Measurements from ENCODE around the gene TXNRD2. TPM values are rescaled to one million over a fixed set of nuclear protein-coding genes. Genes with fewer than 3 reads are reported as not detected.

Gene TXNRD2
- total RNA-seq, 2 donors from 2014 or later, result 7.3 to 13.6 TPM

- no peak for DNase-seq
- no peak overlapping the region for H3K4me3 Mint-ChIP-seq
- H3K27ac Mint-ChIP-seq, result no peak overlapping the region
These were observed 21.8 kb downstream of the TXNRD2 start for GRCh38 chr22:19919701-19920363.

GRCh38 chr22:19918332-19919106 is 23.1 kb downstream of the TXNRD2 start:
- no peak for TF ChIP-seq CTCF (conservative IDR thresholded peaks at IDR 0.05)
- Mint-ChIP-seq H3K9me3 (no peaks in the 10 kb centered on the region), H3K4me1 (no peaks in the 10 kb centered on the region), H3K27ac (no peak overlapping the region), H3K27me3 (ENCODE audit: insufficient read depth) (no peaks in the 10 kb centered on the region), H3K36me3 (ENCODE audit: low read depth) (peaks cover 11% of the 10 kb centered on the region), H3K4me3 (no peak overlapping the region)
- no peak overlapping the region for H3K4me3 ChIP-seq (ENCODE audit: low read length)
- no peak for DNase-seq
- H3K9me3 ChIP-seq (ENCODE audit: control insufficient read depth, low read length), result peaks cover 4% of the 10 kb centered on the region
- H3K9ac ChIP-seq (ENCODE audit: extremely low read depth, low read length, poor library complexity, severe bottlenecking), result no peak overlapping the region
- peaks cover 11% of the 10 kb centered on the region for H3K36me3 ChIP-seq (ENCODE audit: control insufficient read depth, insufficient read depth, low read length)
- no peak overlapping the region for H3K27ac ChIP-seq (ENCODE audit: low read depth, low read length)
- no peaks in the 10 kb centered on the region for H3K27me3 ChIP-seq (ENCODE audit: control insufficient read depth, insufficient read depth, low read length, poor library complexity, severe bottlenecking)
- no peaks in the 10 kb centered on the region for H3K4me1 ChIP-seq (ENCODE audit: control insufficient read depth, insufficient read depth, low read length)
- 87 to 93% methylated on average over 16 to 23 of the region's 23 CpGs for WGBS, 2 experiments (ENCODE audit: insufficient coverage in 1 of 2, insufficient read length in 1 of 2)

More at GRCh38 chr22:19919701-19920363, 21.8 kb downstream of the TXNRD2 start:
- TF ChIP-seq CTCF (conservative IDR thresholded peaks at IDR 0.05), result no peak
- H3K27me3 Mint-ChIP-seq (ENCODE audit: insufficient read depth), result no peaks in the 10 kb centered on the region
- Histone ChIP-seq H3K4me1 (ENCODE audit: control insufficient read depth, insufficient read depth, low read length) (no peaks in the 10 kb centered on the region), H3K27ac (ENCODE audit: low read depth, low read length) (no peak overlapping the region), H3K9me3 (ENCODE audit: control insufficient read depth, low read length) (no peaks in the 10 kb centered on the region), H3K4me3 (ENCODE audit: low read length) (no peak overlapping the region), H3K27me3 (ENCODE audit: control insufficient read depth, insufficient read depth, low read length, poor library complexity, severe bottlenecking) (no peaks in the 10 kb centered on the region), H3K9ac (ENCODE audit: extremely low read depth, low read length, poor library complexity, severe bottlenecking) (no peak overlapping the region), H3K36me3 (ENCODE audit: control insufficient read depth, insufficient read depth, low read length) (no peaks in the 10 kb centered on the region)
- H3K36me3 Mint-ChIP-seq (ENCODE audit: low read depth), result no peaks in the 10 kb centered on the region
- H3K4me1 Mint-ChIP-seq, result no peaks in the 10 kb centered on the region
- H3K9me3 Mint-ChIP-seq, result no peaks in the 10 kb centered on the region
- WGBS, 2 experiments (ENCODE audit: insufficient coverage in 1 of 2, insufficient read length in 1 of 2), result 94 to 97% methylated on average over 10 to 13 of the region's 13 CpGs

GRCh38 chr22:19917389-19918138 is 24.1 kb downstream of the TXNRD2 start:
- no peaks in the 10 kb centered on the region for H3K27me3 Mint-ChIP-seq (ENCODE audit: insufficient read depth)
- WGBS, 2 experiments (ENCODE audit: insufficient coverage in 1 of 2, insufficient read length in 1 of 2), result 90 to 97% methylated on average over 10 to 12 of the region's 12 CpGs

More at GRCh38 chr22:19917389-19918138, 24.1 kb downstream of the TXNRD2 start:
- H3K9ac ChIP-seq (ENCODE audit: extremely low read depth, low read length, poor library complexity, severe bottlenecking), result no peak overlapping the region
- H3K4me1 Mint-ChIP-seq, result no peaks in the 10 kb centered on the region
- no peak overlapping the region for H3K4me3 Mint-ChIP-seq
- no peak overlapping the region for H3K27ac Mint-ChIP-seq
- H3K36me3 Mint-ChIP-seq (ENCODE audit: low read depth), result peaks cover 12% of the 10 kb centered on the region
- no peaks in the 10 kb centered on the region for H3K4me1 ChIP-seq (ENCODE audit: control insufficient read depth, insufficient read depth, low read length)
- no peaks in the 10 kb centered on the region for H3K27me3 ChIP-seq (ENCODE audit: control insufficient read depth, insufficient read depth, low read length, poor library complexity, severe bottlenecking)
- H3K9me3 Mint-ChIP-seq, result no peaks in the 10 kb centered on the region
- peaks cover 5% of the 10 kb centered on the region for H3K9me3 ChIP-seq (ENCODE audit: control insufficient read depth, low read length)
- H3K27ac ChIP-seq (ENCODE audit: low read depth, low read length), result no peak overlapping the region
- peaks cover 15% of the 10 kb centered on the region for H3K36me3 ChIP-seq (ENCODE audit: control insufficient read depth, insufficient read depth, low read length)
- no peak for TF ChIP-seq CTCF (conservative IDR thresholded peaks at IDR 0.05)
- DNase-seq, result no peak
- no peak overlapping the region for H3K4me3 ChIP-seq (ENCODE audit: low read length)
